GM19238 (cell line): ENCODE measurements around the gene YKT6.
"Not testable (repeated sequence)": the region's sequence is repeated elsewhere in the genome, so short reads cannot be mapped to it uniquely, and the experiment has no call there.

ENCODE experiments used
- DNase-seq: peaks from one replicate; pipeline ENCODE4 v3.0.0; 2011; ENCODE audit warnings: low spot score; ENCODE audit not compliant: insufficient read length

Gene YKT6

GRCh38 chr7:44193011-44193802, 7.6 kb upstream of the YKT6 start:
- DNase-seq, result no peak

- no peak for DNase-seq
Observed at GRCh38 chr7:44194069-44194468, 6.7 kb upstream of the YKT6 start.

GRCh38 chr7:44194562-44195145, 6.1 kb upstream of the YKT6 start:
- no peak for DNase-seq

- DNase-seq, result no peak
Observed at GRCh38 chr7:44195889-44196288, 4.9 kb upstream of the YKT6 start.

GRCh38 chr7:44196450-44196872, 4.3 kb upstream of the YKT6 start:
- DNase-seq, result no peak

GRCh38 chr7:44197474-44197873, 3.3 kb upstream of the YKT6 start:
- DNase-seq, result no peak

- DNase-seq, result not testable (repeated sequence)
Observed at GRCh38 chr7:44200163-44200562, 615 bp upstream of the YKT6 start.

- no peak for DNase-seq
Observed at GRCh38 chr7:44201813-44202212, 1.0 kb downstream of the YKT6 start.

- DNase-seq, result no peak
Observed at GRCh38 chr7:44206008-44206407, 5.2 kb downstream of the YKT6 start.

- no peak for DNase-seq
Observed at GRCh38 chr7:44208085-44208484, 7.3 kb downstream of the YKT6 start.

- no peak for DNase-seq
Observed at GRCh38 chr7:44210107-44210506, 9.3 kb downstream of the YKT6 start.

- DNase-seq, result no peak
Observed at GRCh38 chr7:44211126-44211675, 10.4 kb downstream of the YKT6 start.

GRCh38 chr7:44212018-44212417, 11.2 kb downstream of the YKT6 start:
- DNase-seq, result no peak

- DNase-seq, result no peak
Observed at GRCh38 chr7:44212581-44213184, 11.9 kb downstream of the YKT6 start.

GRCh38 chr7:44213206-44213876, 12.6 kb downstream of the YKT6 start:
- no peak for DNase-seq

GRCh38 chr7:44213877-44214388, 13.2 kb downstream of the YKT6 start:
- no peak for DNase-seq

GRCh38 chr7:44215531-44215930, 14.8 kb downstream of the YKT6 start:
- DNase-seq, result no peak

- no peak for DNase-seq
Observed at GRCh38 chr7:44216019-44216418, 15.2 kb downstream of the YKT6 start.

- no peak for DNase-seq
Observed at GRCh38 chr7:44216521-44217222, 15.9 kb downstream of the YKT6 start.

GRCh38 chr7:44217223-44217714, 16.5 kb downstream of the YKT6 start:
- no peak for DNase-seq
